ENCODE data around the gene PEX1.

DNA sequence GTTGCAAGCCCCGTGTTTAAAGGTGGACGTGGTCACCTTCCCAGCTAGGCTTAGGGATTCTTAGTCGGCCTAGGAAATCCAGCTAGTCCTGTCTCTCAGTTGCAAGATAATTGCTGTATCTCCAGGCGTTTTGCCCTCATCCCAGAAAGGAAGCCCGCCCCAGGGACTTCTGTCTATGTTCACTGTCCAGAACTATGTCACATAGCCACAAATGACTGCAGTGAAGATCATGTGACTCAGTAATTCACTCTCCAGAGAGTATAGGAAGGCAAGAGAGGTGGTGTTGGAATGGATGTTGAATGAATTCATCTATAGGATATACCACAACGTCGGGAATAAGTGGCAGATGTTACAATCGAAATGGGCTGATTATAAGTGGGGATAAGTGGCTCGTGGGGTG is 50.2 kb downstream of the PEX1 start:
- TF ChIP-seq PHB (CRISPR knock-in tag; IDR thresholded peaks at IDR 0.05), result no peak
- TF ChIP-seq, protein P1, sequence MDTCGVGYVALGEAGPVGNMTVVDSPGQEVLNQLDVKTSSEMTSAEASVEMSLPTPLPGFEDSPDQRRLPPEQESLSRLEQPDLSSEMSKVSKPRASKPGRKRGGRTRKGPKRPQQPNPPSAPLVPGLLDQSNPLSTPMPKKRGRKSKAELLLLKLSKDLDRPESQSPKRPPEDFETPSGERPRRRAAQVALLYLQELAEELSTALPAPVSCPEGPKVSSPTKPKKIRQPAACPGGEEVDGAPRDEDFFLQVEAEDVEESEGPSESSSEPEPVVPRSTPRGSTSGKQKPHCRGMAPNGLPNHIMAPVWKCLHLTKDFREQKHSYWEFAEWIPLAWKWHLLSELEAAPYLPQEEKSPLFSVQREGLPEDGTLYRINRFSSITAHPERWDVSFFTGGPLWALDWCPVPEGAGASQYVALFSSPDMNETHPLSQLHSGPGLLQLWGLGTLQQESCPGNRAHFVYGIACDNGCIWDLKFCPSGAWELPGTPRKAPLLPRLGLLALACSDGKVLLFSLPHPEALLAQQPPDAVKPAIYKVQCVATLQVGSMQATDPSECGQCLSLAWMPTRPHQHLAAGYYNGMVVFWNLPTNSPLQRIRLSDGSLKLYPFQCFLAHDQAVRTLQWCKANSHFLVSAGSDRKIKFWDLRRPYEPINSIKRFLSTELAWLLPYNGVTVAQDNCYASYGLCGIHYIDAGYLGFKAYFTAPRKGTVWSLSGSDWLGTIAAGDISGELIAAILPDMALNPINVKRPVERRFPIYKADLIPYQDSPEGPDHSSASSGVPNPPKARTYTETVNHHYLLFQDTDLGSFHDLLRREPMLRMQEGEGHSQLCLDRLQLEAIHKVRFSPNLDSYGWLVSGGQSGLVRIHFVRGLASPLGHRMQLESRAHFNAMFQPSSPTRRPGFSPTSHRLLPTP (IDR thresholded peaks at IDR 0.05; ENCODE audit: borderline replicate concordance, extremely low read depth, insufficient read length), result no peak
- no peak for TF ChIP-seq TCF7L2 (IDR thresholded peaks at IDR 0.05; ENCODE audit: low read depth, low read length)
- TF ChIP-seq CTCF (IDR thresholded peaks at IDR 0.05 in 2 of 3, conservative IDR thresholded peaks at IDR 0.05 in 1 of 3; ENCODE audit: insufficient read depth in 2 of 3, low read depth in 1 of 3, low read length in 3 of 3), result no peak
- no peak for TF ChIP-seq KLF1 (tag; IDR thresholded peaks at IDR 0.05)
- TF ChIP-seq TEAD2 (tag; IDR thresholded peaks at IDR 0.05), result no peak
- TF ChIP-seq CHD4 (IDR thresholded peaks at IDR 0.05; ENCODE audit: insufficient read depth, insufficient replicate concordance, low read depth, low read length, poor library complexity, severe bottlenecking), result no peak
- no peak for TF ChIP-seq ZNF146 (CRISPR knock-in tag; IDR thresholded peaks at IDR 0.05; ENCODE audit: unreplicated experiment)
- no peak for TF ChIP-seq SMAD4 (CRISPR knock-in tag; conservative IDR thresholded peaks at IDR 0.05)
- TF ChIP-seq EZH2 (IDR thresholded peaks at IDR 0.05; ENCODE audit: borderline replicate concordance, low read depth, low read length), result no peak
- TF ChIP-seq, protein P2, sequence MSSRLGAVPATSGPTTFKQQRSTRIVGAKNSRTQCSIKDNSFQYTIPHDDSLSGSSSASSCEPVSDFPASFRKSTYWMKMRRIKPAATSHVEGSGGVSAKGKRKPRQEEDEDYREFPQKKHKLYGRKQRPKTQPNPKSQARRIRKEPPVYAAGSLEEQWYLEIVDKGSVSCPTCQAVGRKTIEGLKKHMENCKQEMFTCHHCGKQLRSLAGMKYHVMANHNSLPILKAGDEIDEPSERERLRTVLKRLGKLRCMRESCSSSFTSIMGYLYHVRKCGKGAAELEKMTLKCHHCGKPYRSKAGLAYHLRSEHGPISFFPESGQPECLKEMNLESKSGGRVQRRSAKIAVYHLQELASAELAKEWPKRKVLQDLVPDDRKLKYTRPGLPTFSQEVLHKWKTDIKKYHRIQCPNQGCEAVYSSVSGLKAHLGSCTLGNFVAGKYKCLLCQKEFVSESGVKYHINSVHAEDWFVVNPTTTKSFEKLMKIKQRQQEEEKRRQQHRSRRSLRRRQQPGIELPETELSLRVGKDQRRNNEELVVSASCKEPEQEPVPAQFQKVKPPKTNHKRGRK (tag; IDR thresholded peaks at IDR 0.05), result no peak
- no peak for TF ChIP-seq BCL6 (CRISPR knock-in tag; IDR thresholded peaks at IDR 0.05)

Measured in K562 (cell line).